ENCODE data around the gene KANK4.

The KANK4 gene

DNA sequence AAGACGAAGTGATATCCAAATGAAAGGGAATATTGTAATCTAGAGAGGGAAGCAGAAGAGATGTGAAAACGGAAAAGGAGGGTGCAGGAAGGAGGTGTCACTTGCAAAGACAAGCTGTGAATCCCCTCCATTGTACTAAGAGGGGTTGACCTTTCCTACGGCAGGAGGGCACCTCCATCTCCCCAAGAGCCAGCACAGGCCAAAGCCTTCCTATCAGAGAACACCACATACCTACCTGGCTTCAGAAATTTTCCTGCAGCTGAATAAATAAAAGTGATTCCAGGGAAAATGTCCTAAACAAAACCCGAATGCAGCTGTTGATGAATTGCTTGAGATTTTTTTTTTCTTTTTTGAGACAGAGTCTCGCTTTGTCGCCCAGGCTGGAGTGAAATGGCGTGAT lies 14.3 kb downstream of the KANK4 start:
- DNase-seq (ENCODE audit: low read depth in 2 of 2): no peak

DNA sequence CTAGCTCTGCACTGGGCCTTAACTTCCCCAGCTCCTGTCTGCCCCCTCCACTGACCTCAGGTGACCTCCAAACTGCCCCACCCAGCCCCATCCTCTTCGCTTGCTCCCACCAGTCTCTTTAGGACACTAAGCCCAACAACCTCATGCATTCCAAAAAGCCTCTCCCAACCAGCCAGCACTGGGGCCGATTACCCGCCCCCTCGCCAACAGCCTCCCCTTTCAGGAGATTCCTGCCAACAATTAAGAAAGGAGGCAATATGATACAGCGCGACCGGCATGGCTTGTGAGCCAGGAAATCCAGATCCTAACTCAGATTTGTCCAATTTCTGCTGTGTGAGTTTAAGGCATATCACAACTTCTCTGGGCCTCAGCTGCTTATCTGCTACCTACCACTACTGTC lies 14.7 kb downstream of the KANK4 start:
- no peak for DNase-seq (ENCODE audit: low read depth in 2 of 2)

- DNase-seq (ENCODE audit: low read depth in 2 of 2): no peak
Measured at GRCh38 chr1:62301726-62302390, 17.4 kb downstream of the KANK4 start.

GRCh38 chr1:62299426-62300200 lies 19.6 kb downstream of the KANK4 start:
- no peak for DNase-seq (ENCODE audit: low read depth in 2 of 2)

DNA sequence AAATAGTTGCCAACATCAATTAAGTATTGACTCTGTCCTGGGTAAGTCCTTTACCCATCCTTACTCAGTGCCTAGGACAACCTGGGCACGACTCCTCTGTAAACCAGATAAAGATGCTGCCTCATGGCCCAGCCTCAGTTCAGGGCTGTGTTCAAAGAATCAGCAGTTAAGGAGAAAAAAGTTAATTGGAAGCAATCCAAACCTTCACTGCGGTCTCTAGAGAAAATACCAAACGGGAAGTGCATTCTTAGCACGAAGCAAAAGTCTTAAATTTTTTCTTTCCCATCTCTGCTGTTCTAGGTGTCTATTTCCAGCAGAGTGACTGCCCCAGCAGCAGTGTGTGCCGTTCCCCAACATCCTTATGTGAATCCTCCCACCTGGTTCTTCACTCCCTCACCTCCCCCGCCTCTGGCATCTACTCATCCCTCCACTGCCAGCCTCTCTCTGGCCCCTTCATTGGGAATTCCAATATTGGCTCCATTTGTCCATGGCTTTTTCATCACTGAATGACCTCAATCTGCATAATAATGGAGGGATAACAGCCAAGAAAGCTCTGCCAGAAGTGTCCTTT lies 23.2 kb downstream of the KANK4 start:
- DNase-seq (ENCODE audit: low read depth in 2 of 2): no peak

GRCh38 chr1:62294261-62294660 lies 25.0 kb downstream of the KANK4 start:
- no peak for DNase-seq (ENCODE audit: low read depth in 2 of 2)

GRCh38 chr1:62288662-62289061 lies 30.6 kb downstream of the KANK4 start:
- DNase-seq (ENCODE audit: low read depth in 2 of 2): no peak

DNA sequence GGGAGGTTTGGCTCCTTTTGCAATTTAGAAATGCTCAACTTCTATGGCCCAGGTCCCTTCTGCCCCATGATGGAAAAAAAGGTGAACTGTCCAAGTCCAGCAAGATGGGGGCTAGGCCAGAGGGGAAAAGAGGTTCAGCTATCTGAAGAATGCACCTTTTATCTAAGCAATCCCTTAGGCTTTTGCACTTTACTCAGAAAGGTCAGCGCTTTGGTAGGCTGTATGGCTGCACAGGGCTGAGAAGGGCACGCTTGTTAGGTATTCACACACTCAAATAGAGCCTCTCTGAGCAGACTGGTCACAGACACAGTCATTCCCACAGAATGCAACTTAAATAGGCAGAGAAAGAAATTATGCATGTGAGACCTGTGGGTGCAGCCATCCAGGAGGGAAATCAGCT lies 31.0 kb downstream of the KANK4 start:
- DNase-seq (ENCODE audit: low read depth in 2 of 2): no peak

DNA sequence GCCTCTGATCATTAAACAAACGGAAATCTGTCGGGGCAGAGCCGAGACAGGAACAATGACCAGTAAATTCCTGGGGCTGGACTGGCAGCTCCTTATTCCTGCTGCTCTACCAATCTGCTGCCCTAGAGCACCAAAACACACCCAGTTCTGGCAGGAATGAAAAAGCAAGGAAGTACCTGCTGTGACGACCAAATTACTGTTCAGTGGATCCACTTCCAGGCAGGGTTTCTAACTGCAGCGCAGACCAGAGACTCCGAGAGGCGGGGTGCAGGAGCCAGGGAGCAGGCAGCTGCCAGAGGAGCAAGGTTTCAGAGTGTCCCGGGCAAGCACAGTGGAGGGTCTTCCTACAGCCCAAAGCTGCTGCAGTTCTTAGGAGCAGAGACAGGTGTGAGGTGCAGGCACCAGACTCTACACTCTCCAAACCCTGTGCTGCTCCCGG lies 32.4 kb downstream of the KANK4 start:
- DNase-seq (ENCODE audit: low read depth in 2 of 2): no peak

GRCh38 chr1:62285984-62286785 lies 33.0 kb downstream of the KANK4 start:
- no peak for DNase-seq (ENCODE audit: low read depth in 2 of 2)

- no peak for DNase-seq (ENCODE audit: low read depth in 2 of 2)
Measured at GRCh38 chr1:62285440-62285839, 33.8 kb downstream of the KANK4 start.

DNA sequence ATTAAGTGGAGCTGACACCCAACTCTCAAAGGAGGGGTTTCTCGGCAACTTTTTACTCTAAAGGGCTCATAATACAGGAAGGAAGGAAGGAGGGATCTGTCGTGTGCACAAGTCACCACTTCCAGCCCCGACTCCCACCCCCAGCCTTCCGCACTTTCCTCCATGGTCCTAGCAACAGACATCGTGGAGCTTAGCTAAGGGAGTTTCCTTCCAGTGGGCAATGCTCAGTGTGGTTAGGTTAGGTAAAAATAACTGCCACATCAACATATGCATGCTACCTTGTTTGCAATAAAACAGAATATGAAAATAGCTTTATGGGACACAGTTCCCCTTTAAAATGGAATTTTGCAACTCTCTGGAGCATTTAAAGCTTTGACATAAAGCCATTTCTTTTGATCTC lies 35.2 kb downstream of the KANK4 start:
- DNase-seq (ENCODE audit: low read depth in 2 of 2): no peak

DNA sequence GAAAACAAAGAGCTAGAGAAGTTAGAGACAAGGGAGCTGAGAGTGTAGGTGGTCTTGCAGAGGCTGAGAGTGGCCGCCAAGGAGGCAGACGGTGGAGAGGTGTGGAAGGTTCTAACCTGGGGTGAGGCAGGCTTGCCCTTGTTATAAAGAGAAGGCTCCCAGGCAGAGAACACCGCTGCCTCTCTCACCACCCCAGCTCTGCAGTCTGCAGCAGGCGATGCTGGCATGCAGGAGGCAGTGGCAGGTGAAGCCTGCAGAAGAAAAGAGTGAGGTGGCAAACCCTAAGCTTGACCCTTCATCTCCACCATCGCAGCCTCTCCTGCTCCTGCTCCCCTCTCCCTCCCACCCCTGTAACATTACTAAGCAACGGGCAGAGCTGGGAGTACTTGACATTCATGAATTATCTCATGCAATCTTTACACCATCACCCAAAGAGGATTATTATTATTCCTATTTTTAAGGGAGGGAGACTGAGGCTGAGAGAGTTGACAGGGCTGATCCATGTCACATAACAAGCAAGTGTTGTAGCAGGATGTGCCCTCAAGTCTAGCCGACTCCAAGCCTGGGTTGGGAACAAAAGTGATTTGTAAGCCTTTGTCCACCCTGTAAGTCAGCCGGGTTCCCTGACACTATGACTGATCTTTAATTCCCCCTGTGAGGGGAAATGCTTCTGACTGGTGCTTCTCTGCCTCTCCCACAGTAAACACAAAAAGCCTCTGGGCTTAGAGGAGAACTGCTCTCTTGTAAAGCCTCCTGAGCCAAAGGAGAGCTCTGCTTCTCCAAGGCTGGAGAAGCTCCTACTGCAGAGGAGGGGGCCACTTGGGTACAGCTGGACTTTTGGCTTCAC lies 36.1 kb downstream of the KANK4 start:
- DNase-seq (ENCODE audit: low read depth in 2 of 2): no peak

DNA sequence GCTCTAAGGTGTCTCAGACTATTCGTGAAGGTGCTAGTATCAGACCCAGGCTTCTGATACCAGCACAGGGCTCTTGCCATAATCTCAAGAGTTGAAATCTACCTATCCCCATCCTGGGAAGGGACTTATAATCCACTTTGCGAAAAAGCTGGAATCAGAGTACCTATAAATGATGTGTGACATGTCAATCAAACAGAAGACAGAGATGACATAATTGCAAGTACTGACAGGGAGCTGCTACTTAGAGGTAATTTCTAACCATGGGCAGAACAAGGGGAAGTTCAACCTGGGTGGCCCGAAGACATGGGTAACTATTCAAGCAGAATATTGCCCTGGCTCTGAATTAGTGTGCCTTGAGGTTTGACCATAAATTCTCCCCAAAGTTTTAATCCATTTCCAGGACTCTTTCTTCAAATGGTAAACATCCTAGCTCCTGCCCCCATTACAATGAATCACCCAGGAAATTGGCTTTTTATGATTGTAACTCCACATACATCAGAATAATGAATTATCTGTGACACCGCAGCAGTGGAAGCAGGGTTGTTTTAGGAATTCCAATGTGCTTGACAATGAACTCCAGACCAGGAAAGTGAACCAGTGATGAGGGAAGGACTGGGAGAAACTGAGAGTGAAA lies 37.2 kb downstream of the KANK4 start:
- DNase-seq (ENCODE audit: low read depth in 2 of 2): no peak

GRCh38 chr1:62280960-62281465 lies 38.2 kb downstream of the KANK4 start:
- no peak for DNase-seq (ENCODE audit: low read depth in 2 of 2)

- DNase-seq (ENCODE audit: low read depth in 2 of 2): no peak
Measured at GRCh38 chr1:62280150-62280549, 39.1 kb downstream of the KANK4 start.

- DNase-seq (ENCODE audit: low read depth in 2 of 2): no peak
Measured at GRCh38 chr1:62276791-62277190, 42.4 kb downstream of the KANK4 start.

DNA sequence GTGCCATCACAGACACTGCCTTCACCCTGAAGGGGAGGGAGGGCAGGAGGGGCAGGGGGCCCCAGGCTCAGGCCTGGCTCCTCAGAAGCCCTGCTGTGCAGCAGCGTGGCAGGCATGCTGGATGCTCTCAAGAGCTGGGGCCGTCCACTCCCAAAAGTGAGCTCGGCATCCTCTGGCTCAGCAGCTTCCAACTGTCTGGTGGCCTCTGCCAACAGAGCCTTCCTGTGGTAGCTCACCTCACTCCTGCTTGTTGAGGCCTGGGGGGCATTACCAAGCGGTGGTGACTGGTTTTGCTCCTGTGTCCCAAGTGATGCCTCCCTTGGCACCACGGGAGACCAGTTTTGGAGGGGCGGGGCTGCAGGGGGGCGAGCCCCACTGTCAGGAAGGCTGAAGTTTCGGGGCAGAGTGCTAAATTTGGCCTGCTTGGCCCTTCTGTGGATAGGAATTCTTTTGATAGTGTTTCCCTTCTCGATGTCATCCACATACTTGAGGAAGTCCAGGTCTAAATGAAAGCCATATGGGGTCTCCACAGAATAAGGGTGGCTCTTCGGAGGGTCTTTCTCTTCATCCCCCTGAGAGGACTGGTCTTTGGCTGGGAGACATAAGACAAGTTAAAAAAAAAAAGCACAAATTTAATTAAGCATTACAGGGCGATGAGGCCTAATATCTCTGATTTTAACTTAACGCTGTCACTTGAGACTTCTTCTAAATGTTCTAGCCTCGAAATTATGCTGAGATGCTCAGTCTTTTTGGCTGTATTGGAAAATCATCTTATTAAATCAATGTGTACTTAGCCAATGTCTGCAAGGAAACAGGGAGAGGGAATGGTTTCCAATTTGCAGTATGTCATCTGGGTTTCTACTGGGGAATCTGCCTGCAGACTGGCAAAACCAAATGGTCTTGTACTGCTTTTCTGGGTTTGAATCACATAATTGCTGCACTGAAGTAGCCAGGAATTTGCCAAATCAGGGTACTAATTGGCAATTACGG lies 44.4 kb downstream of the KANK4 start:
- DNase-seq (ENCODE audit: low read depth in 2 of 2): no peak

GRCh38 chr1:62273953-62274352 lies 45.3 kb downstream of the KANK4 start:
- DNase-seq (ENCODE audit: low read depth in 2 of 2): no peak
